Muscle of arm (tissue), 14 donors: ENCODE results near the gene OR2W1. TPM values are rescaled to one million over a fixed set of nuclear protein-coding genes. Genes with fewer than 3 reads are reported as not detected.

ENCODE experiments used
- DNase-seq: peaks from one replicate; pipeline ENCODE4 v3.0.0-alpha.2; 2013
- long read RNA-seq, 11 donors: transcript quantifications; one replicate each; lab custom pipeline, GENCODE V29; 2026
- polyA plus RNA-seq, 12 donors: library from polyadenylated mRNA; unstranded; fragments of 120-200 nt; gene quantifications; one replicate each; pipeline ENCODE4 v1.2.1, GENCODE V29; 2013; ENCODE audit not compliant: insufficient read length in 12 of 12

Gene OR2W1, protein sequence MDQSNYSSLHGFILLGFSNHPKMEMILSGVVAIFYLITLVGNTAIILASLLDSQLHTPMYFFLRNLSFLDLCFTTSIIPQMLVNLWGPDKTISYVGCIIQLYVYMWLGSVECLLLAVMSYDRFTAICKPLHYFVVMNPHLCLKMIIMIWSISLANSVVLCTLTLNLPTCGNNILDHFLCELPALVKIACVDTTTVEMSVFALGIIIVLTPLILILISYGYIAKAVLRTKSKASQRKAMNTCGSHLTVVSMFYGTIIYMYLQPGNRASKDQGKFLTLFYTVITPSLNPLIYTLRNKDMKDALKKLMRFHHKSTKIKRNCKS
- polyA plus RNA-seq: not detected
- long read RNA-seq, donor 1: 0 reads
- long read RNA-seq, donor 2: 0 reads
- long read RNA-seq, donor 3: 0 reads
- long read RNA-seq, donor 4: 0 reads
- long read RNA-seq, donor 5: 0 reads
- long read RNA-seq, donor 6: 0 reads
- long read RNA-seq, donor 7: 0 reads
- long read RNA-seq, donor 8: 0 reads
- long read RNA-seq, donor 9: 0 reads
- long read RNA-seq, donor 10: 0 reads
- long read RNA-seq, donor 11: 0 reads

DNA sequence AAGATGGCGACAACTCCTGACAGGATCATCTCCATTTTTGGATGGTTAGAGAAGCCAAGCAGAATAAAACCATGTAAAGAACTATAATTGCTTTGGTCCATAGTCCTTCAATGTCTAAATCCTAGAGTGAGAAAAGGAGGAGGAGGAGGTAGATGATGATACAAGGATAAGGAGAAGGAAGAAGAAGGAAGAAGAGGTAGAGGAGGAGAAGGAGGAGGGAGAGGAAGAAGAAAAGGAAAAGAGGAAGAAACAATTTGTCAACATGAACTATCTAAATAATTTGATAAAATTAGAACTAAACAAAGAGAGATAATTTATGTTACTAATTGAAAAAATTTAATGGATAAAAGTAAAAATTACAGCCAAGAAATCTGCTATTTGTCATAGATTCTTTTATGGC lies at the start of gene OR2W1:
TSS of gene OR2W1 (minus strand) at position 101 of the 400 bp plus-strand sequence. CDS start at position 101, 0 bp downstream.
- DNase-seq: no peak

DNA sequence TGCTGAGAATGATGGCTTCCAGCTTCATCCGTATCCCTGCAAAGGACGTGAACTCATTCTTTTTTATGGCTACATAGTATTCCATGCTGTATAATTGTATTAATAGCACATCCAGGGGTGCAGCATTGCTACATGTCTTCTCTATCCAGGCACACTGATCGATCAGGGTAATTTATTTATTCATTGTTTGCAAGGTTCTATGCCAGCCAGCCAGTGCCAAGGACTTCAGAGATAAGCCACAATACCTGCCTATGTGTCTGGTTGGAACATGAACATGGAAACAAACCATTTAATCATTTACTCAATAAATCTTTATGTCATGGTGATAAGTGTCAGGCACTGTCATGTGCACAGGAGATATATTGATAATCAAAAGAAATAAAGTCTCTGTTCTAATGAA lies 48.0 kb upstream of the OR2W1 start:
- DNase-seq: no peak

DNA sequence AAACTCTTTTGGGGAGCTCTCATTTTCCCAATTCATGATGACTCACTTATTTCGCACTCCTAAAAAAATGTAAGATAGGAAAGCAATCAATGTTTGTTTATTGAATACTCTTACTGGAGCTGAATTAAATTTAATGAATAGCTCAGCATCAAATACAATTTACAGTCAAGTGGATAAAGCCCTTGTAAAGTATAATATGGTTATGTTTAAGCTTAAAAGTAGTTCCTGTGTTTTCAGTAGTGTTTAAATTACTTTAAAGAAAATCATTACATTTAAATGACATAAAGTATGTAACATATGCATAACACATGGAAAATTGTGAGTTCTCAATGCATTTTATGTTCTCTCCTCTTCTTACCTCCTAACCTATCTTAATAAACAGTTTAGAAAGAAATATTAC lies 42.2 kb upstream of the OR2W1 start, which contains the start of gene OR2B3:
TSS of gene OR2B3 (minus strand) at position 101 of the 400 bp plus-strand sequence. CDS start at position 36, 65 bp downstream.
- DNase-seq: no peak

DNA sequence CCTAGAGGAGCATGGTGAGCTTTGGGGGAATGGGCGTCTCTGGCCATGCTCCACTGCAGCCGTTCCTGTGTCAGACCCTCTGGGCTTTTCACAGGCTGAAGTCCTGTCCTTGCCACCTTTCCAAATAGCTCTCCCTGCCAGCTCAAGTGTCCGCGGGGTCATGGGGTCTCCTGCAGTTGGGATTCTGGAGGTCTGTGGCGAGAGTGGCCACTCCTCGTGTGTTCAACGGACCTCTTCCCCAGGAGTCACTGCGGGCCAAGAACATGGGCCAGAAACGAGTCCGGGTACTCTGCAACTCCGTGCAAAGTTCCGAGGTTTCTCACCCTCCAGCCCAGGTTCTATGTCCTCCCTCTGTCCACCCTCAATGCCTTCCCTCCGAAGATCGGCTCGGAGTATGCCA lies 37.5 kb upstream of the OR2W1 start:
- DNase-seq: no peak

DNA sequence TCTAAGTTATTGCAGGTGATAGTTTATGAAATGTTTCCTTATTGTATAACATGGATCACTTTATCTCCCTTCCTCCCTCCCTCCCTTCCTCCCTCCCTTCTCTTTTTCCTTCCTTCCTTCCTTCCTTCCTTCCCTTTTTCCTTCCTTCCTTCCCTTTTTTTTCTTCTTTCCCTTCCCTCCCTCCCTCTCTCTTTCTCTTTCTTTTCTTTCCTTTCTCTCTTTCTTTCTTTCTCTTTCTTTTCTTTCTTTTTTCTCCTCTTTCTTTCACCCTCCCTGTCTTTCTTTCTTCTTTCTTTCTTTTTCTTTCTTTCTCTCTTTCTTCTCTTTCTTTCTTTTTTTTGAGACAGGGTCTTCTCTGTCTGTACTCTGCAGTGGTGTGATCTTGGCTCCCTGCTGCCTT lies 36.3 kb upstream of the OR2W1 start:
- no peak for DNase-seq

DNA sequence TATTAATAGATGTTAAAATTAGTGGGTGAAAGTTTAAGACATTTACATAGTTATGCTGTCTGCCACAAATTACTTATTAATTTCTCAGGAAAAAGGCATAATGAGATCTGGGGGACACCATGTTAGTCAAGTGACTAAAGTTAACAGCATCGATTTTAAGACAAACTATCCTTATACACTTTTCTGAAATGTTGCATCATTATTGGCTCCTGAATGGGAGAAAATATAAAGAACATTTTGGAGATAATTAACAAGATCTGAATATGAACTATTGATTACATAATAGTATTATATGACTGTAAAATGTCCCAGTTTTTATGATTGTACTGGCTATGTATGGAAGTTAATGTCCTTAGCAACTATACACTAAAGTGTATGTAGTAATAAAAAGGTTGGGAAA lies 34.2 kb upstream of the OR2W1 start:
- DNase-seq: no peak

DNA sequence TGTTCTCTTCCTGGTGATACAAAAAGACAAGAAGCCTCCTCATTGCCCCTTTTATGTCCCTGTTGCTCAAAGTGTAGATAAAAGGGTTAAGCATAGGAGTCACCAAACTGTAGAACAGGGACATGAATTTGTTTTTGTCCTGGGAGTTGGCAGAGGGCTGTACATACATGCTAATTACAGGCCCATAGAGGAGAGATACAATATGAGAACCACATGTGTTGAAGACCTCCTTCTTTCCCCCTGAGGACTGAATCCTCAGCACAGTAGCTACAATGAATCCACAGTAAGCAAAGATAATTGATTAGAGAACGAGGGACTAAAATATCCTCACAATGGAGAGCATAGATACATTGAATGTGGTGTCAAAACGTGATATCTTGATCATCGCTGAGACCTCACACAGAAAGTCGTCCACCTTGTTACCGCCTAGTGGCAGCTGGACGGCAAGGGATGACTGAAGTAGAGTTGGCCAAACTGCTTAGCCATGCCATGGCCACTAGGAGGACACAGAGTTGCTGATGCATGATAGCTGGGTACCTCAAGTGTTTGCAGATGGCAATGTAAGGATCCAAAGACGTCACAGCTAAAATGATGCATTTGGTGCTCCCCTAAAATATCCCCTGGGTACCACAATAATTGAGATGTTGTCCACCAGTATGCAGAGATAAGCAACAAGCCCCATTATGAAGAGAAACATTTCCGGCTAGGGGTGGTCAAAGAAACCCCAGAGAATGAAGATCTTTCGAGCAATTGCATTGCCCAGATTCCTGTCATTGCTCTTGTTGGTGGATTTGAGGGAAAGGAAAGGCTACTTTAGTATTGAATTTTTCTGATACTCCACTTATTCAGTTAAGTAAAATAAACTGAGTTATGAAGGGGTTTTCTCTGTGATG lies 27.1 kb upstream of the OR2W1 start:
- DNase-seq: no peak

DNA sequence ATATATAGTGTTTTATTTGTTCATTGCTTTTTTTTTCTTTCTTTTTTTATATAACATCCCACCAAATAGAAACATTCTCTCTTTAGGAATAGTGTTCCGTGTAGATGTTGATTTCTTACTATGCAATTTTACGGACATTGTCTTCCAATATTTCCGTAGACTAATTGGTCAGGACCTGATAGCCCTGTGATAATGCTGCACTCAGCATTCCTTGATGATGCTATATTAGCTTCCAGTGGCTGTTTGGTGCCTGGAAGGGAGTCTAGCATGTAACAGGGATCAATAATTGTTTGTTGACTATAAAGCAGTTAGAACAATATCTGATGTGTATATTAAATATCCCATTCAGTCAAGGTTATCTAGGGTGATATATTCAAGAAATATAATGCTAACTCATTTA lies 6.7 kb upstream of the OR2W1 start:
- no peak for DNase-seq

DNA sequence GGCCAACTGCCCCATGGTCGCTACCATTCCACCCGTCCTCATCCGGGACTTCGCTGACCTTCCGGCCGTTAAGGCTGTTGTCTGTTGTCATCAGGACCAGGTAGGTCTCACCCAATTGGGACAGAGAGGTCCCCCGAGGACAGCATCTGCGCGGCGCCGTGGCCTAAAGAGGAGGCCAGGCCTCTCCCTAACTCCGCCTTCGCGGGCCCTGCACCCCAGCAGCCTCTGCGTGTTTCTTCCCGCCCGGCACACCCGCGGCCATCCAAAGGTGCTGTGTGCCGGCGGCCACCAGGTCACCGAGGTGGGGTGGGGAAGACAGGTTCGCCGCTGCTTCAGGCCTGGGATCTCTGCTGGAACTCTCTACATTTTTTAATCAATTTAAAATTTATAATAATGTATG lies 9.0 kb downstream of the OR2W1 start:
- no peak for DNase-seq

DNA sequence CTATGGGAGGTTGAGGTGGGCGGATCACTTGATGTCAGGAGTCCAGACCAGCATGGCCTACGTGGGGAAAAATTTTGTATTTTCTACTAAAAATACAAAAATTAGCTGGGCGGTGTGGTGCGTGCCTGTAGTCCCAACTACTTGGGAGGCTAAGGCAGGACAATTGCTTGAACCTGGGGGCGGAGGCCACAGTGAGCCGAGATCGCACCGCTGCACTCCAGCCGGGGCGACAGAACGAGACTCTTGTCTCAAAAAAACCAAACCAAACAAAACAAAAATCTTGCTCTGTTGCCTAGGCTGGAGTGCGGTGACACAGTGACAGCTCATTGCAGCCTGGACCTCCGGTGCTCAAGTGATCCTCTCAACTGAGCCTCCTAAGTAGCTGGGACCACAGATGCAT lies 16.2 kb downstream of the OR2W1 start:
- DNase-seq: no peak

DNA sequence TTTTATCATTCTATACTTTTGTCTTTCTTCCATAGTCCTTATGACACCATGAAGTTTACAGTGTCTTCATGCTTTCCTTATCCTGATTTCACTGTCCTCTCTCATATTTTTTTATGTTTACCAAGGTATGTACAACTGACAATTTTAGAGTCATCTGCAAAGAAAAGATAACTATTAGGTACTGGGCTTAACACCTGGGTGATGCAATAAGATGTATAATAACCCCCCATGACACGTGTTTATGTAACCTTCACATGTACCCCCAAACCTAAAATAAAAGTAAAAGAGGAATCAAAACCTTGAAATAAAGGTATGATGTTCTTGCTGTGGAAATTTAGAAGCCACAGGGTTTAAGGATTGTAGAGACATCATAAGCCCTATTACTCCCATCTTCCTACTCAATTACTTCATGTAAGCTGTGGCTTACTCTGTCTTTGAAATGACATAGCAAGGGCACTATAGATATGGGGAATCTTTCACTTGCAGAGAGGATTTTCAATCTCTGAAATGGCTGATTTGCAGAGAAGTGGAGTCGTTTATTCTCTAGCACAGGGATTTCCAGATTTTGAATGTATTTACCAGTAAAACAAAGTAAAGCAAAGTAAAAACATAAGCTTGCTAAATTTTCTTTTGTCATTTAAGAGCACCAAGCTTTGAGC lies 18.9 kb downstream of the OR2W1 start:
- DNase-seq: no peak

DNA sequence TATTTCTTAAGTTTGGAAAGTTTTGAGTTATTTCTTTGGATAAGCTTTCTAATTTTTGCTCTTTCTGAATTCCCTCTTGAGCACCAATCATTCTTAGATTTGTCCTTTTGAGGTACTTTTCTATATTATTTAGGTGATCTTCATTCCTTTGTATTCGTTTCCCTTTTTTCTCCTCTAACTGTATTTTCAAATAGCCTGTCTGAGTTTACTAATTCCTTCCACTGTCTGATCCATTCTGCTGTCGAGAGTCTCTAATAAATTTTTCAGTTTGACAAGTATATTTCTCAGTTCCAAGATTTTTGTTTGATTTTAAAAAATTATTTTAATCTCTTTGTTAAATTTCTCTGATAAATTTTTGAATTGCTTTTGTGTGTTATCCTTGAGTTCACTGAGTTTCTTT lies 23.5 kb downstream of the OR2W1 start:
- DNase-seq: no peak

DNA sequence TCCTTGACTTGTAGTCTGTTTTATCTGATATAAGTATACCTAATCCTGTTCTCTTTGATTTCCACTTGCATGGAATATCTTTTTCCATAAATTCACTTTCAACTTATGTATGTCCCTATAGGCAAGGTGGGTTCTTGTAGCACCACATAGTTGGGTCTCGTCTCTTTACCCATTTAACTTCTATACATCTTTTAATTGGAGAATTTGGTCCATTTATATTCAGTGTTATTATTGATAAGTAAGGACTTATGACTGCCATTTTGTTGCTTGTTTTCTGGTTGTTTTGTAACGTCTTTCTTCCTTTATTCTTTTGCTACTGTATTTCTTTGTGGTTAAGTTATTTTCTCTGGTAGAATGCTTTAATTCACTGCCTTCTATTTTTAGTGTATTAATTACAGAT lies 25.3 kb downstream of the OR2W1 start:
- no peak for DNase-seq

DNA sequence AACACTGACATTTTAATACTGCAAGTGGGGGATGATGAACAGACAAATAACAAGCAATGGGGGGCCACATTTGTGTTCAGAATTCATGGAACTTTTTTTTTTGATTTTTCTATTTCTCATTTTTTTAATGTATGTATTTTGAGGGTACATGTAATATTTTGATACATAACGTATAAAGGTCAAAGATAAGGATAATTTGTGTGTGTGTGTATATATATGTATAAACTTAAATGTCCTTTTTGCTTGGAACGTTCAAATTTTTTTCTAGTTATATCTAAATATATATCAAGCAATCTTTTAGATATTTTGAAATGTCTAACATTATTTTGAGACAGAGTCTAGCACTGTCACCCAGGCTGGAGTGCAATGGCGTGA lies 27.6 kb downstream of the OR2W1 start:
- DNase-seq: no peak

DNA sequence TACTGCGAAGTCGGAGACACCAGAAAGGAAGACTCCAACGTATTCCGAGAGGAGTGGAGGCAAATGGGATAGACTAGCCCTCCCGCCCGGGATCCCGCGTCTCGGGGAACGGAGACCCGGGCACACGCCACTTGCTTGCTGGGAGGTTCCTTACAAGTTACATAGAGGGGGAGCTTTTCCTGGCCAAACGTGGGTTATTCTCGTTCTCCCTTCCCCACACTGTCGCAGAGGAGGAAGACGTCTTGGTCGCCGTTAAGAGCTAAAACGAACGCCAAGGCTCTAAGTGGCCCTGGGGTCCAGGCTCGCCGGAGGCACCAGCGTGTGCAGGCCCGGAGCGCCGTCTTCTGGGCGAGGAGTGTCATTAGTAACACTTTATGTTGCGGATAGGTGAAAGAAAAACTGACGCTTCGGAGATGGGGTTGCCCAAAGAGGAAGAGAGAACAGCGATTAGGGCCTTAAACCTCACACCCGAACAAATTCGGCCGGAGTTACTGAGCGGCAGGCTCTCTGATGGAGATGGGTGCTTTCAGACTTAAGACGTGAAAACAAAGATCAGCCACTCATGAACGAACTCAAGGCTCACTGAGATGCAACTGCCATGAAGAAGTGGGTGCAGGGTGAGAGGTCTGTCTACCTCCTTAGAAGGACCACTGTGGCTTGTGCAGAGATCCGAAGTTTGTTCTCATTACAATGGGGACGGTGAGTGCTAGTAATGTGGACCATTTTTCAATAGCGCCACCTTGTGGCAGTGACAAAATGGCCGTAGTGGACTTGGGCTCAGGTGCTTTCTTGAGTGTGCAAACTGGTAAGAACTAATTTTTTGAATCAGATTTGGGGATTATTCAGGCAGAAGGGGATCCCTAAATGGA lies 28.2 kb downstream of the OR2W1 start:
- peak; percentile 85 for DNase-seq

DNA sequence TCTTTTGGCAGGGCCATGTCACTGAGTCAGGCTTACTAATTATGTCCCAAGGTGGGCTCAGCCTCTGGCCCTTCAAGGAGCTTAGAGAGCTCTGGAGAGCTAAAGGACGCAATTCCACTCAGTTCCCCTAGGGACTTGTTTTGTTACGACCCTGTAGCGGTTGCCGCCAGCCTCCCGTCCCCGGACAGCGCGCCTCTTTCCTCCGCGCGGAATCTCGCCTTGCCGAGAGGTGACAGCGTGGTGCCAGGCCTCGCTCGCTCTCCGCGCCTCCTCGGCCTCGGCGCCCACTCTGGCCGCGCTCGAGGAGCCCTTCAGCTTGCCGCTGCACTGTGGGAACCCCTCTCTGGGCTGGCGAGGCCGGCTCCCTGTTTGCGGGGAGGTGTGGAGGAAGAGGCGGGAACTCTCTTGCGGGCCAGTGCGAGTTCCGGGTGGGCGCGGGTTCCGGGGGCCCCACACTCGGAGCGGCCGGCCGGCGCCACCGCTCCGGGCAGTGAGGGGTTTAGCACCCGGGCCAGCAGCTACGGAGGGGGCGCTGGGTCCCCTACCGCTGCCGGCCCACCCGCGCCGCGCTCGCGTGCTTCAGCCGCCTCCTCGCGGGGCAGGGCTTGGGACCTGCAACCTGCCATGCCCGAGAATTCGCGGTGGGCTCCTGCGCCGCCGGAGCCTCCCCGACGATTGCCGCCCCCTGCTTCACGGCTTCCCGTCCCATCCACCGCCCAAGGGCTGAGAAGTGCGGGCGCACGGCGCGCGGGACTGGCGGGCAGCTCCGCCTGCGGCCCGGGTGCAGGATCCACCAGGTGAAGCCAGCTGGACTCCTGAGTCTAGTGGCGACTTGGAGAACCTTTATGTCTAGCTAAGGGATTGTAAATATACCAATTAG lies 30.0 kb downstream of the OR2W1 start:
- no peak for DNase-seq

DNA sequence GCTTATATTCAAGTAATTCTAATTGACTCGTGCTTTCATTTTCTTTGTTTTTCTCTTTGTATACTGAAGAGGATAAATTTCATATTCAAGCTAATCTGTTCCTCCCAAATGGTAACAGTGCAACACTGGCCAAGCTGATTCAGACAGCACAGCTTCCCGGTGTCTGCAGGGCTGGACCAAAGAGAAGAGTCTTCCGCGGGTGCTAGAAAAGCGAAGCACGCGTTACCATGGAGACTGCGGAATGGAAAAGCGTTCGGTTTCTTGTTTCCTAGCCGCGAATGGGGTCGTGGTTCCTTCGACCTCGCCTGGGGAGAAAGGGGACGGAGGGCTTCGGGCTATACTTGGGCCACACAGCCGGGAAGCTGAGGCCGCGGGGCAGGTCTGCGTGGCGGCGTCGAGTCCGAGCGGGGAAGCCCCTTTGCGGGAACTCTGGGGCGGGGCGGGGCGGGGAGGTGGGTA lies 33.7 kb downstream of the OR2W1 start:
- peak; percentile 79 for DNase-seq

DNA sequence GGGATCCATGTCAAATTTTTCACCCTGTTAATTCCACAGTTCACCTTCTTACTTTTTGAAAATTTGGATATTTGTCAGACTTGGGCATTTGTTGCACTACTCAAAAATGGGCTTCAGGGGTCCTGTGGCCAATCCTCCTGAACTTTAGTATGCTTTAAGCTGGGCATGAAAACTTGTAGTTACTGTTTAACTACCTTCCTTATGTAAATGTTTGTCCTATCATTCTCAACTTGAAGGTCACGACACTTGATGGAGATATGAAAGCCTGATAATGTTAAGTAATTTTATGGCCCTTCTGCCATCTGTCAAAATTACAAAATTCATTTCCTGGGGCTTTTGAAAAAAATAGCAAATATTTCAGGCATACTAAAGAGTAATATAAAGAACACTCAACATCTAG lies 35.6 kb downstream of the OR2W1 start:
- DNase-seq: no peak

DNA sequence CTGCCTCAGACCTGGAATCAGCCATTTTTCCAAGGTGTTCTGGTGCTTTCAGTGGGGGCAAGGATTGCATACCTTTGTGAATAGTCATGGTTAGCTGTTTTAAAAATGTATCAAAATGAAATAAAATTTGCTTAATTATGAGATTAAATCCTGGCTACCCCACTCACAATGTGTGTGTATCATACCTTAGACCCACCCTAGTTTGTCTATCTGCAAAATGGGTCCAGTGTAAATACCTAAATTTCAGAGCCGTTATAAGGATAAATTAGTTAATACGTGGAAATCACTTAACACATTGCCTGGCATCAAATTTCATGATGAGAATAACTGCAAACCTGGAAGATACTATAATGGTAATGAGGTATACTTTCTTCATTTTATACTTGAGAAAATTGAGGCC lies 36.9 kb downstream of the OR2W1 start:
- no peak for DNase-seq
